ENCODE measurements around the gene STX18.
"Not testable (repeated sequence)": the region's sequence is repeated elsewhere in the genome, so short reads cannot be mapped to it uniquely, and the experiment has no call there.

Gene STX18

DNA sequence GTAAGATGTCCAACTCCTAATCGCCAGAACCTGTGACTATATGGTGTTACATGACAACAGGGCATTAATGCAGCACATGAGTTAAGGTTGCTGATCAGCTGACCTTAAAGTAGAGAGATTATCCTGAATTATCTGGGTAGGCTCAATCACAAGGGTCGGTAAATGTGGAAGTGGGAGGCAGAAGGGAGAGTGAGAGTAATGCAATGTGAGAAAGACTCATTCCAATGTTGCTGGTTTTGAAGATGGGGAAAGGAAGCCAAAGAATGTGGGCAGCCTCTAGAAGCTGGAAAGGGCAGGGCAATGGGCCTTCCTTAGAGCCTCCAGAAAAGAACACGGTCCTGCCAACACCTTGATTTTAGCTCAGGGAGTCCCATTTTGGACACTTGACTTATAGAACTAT, 67.4 kb downstream of the STX18 start:
- no peak for DNase-seq

GRCh38 chr4:4472344-4472958, 69.4 kb downstream of the STX18 start:
- no peak for DNase-seq

GRCh38 chr4:4471195-4471594, 70.7 kb downstream of the STX18 start:
- no peak for DNase-seq

- no peak for DNase-seq
These were observed 71.6 kb downstream of the STX18 start for GRCh38 chr4:4470208-4470607.

GRCh38 chr4:4465238-4465637, 76.6 kb downstream of the STX18 start:
- not testable (repeated sequence) for DNase-seq

- no peak for DNase-seq
These were observed 78.9 kb downstream of the STX18 start for GRCh38 chr4:4462970-4463369.

GRCh38 chr4:4461850-4462249, 80.0 kb downstream of the STX18 start:
- peak; percentile 43 for DNase-seq

- DNase-seq = no peak
These were observed 80.7 kb downstream of the STX18 start for GRCh38 chr4:4461178-4461577.

DNA sequence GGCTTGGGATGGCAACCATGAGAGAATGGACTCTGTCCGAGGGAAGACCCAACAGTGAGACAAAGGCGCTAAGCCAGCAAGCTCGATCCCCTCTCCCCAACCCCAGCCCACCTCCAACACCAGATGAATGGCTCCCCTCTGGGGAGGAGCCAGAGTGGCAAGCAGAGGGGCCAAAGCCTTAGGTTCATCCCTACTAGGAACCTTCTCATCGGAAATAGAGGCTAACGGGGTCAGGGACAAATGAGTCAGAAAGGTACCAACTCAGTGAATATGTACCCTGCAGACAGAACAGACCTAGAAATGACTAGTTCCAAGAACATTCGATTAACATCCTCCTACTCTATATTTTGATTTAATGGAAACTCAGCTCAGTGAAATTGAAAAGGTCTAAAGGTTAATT, 81.1 kb downstream of the STX18 start:
- DNase-seq = peak; percentile 29

DNA sequence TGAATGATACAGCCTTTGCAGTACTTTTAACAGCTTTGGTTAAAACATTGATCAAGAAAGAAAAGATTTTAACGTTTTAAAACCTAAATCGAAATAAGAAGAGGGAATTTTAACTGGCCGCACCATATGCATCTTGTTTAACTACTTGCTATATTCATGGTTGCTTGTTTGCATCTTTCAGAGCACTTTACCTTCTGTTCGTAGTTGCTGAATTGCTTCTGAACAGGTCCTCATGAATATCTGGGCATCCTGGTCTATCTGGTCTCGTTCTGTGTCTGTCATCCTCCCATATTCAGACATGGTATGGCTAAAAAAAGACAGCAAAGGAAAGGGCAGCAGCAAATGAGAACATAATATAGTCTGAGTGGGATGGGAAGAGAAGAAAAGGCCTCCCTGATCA, 82.7 kb downstream of the STX18 start:
- no peak for DNase-seq

- no peak for DNase-seq
These were observed 83.9 kb downstream of the STX18 start for GRCh38 chr4:4457803-4458553.

GRCh38 chr4:4456816-4457578, 84.9 kb downstream of the STX18 start:
- DNase-seq = no peak

DNA sequence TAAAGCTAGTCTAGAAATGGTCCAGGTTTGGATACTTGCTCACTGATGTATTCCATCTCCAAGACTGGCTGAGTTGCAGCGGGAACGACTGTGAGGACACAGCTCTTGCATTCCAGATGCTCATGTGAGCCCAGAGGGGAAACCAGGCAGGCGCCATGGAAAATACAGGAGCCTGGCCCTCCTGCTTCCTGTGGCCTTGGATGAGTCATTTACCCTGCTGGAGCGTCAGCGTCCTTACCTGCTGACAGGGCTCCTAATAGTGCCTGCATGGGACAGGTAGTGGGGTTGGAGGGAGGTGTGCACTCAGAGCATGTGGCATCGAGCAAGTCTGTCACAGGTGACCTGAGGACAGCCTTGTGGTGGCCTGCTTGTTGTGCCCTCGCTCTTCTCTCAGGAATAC, 85.5 kb downstream of the STX18 start:
- DNase-seq = no peak

DNA sequence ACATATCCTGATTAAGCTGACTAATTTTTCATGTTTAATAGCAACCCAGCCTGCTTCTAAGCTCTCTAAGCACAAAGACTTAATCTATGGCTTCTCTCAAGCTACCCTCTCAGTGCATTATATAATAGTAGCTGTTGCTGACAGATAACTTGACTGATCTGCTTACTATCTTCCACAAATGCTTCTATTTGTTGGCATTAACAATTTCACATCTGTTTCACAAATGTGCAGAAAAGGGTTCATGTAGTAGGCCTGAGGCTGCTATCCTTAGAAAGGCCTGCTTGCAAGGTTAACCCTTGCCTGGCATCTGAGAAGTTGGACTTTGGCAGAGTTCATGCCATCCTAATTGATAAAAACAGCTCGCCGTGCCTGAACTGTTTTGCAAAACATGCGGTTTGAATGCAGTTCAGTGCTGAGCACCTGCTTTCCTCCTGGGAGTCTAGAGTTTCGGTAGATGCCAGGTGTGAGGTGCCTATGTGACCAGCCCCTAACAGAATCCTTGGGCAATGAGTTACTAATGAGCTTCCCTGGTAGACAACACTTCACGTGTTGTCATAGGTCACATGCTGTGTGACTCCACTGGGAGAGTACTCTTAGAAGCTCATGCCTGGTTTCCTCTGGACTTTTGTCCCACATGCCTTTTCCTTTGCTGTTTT, 86.5 kb downstream of the STX18 start:
- DNase-seq = no peak

- no peak for DNase-seq
These were observed 95.4 kb downstream of the STX18 start for GRCh38 chr4:4446434-4446833.

DNA sequence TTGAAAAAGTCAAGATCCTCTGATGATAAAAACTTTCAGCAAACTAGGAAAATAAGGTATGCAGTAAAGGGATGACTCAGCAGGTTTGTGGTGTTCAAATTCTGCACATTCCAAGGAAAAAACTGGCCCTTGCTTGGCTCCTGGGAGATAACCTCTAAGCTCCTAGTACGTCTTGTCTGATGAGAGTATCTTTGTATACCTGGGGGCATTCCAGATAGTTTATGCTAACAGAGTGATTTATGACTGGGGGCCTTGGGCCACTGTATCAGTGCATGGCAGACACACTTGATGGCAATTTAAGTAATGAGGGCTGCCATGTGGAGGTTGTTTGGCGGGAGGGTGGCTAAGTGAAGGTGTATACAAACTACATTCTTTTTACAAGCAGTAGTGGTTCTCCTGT, 98.0 kb downstream of the STX18 start:
- DNase-seq = no peak

DNA sequence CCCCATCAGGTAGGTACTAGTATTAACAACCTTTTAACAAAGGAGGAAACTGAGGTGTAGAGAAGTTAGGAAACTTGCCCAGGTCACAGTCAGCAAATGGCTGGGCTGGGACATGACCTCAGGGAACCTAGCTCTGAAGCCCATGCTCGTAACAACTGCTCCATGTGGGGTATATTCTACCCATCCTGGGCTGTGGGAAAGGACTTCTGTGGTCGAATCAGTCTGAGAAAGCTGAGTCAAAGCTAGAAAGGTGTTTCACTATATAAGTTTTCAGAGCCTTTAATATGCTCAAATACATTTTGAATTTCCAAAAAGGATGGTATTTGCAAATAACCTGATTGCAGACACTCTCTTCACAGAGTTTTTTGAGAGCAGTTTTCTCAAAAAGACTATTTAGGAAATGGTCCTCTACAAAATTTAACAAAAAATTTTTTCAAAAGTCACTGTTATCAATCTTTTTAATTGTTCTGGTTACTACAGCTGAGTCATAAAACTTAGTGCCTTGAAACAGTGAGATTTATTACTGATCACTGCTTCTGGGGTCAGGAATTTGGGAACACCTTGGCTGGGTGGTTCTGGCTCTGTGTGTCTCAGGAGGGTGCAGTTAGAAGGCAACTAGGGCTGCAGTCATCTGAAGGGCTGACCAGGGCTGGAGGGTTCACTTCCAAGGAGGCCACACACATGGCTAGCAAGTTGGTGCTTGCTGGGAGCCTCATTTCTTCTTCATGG, 101.4 kb downstream of the STX18 start:
- no peak for DNase-seq

DNA sequence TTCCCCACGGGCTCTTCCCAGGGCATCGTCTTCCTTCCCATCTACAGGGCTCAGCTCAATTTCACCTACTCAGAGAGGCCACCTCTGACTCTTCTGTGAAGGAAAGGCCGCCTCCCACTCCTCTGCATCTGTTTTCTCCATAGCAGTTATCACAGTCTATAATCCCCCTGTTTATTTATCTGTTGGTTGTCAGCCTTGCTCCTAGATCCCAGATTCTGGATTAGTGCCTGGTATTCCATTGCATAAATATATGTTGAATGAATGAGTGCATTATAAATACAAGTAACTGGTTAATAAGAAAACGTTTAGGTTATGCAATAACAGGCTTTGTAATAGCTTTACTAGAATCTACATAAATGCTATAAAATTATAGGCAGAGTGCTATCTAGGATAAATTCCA, 102.1 kb downstream of the STX18 start:
- no peak for DNase-seq

DNA sequence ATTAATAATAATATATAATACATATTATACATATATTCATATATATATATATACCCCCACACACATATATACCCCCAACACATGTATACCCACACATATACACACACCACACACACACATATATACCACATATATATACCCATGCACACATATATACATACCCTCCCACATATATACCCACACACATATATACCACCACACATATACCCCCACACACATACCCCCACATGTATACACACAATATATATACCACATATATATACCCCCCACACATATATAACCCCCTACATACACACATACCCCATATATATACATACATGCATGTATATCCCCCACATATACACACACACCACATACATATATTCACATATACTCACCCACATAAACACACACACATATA, 103.0 kb downstream of the STX18 start:
- no peak for DNase-seq

- DNase-seq = no peak
These were observed 103.9 kb downstream of the STX18 start for GRCh38 chr4:4437798-4438470.

DNA sequence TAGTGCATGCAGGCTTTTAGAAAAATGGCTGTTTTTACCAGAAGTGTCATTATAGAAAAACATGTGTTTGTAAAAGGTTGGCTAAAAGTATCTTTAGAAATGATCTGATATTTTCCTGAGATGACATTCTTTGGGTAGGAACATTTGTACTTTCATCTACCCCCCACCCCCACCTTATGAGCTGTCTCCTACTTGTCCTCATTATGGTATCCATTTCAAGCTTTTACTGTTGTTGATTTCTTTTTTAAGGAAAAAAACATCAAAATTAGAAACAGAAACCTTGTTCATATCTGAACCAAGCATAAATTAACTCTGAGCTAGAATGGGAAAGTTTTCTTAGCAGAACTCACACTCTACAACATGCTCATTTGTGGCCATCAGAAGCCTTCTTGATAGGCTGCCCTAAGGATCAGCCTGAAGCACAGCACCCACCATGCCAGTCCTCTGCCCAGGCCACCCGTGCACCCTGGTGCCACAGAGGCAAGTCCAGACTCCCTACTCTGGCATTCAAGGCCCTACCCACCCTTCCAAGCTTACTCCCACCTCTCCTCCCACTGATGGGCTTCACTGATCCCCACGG, 105.5 kb downstream of the STX18 start:
- DNase-seq = no peak

DNA sequence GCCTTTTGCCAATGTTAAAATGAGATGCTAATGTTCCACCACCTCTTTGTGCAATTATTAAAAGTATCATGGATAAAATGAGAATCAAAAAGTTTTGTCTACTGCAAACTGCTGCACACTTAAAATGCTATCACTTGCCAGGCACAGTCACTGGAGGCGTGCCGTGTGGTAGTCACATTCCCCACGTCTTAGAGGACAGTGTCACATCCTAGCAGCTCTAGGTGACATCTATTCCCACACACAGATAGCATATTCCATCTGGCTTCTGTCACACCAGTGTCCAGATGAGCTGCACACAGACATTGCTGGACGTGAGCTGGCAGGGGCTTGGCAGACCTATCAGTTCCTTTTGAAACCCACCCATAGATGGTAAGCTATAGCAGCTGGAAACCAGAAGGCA, 107.9 kb downstream of the STX18 start:
- DNase-seq = no peak
